DND-41 (cell line): ENCODE data around the gene NDUFB6.

Experiments
- ATAC-seq: fragments of 200-7000 bp; cut with Tn5 transposase; 3 replicates; pipeline ENCODE4 v1.9.1; 2021; ENCODE audit warnings: low read depth; ENCODE audit not compliant: insufficient read depth
- DNase-seq: peaks from one replicate; pipeline ENCODE4 v3.0.0-alpha.2; 2020
- H2AFZ ChIP-seq: 2 replicates; pipeline ENCODE4 v1.6.0; 2012; ENCODE audit warnings: low read depth, low read length
- H3K27ac ChIP-seq: 2 replicates; pipeline ENCODE4 v1.5.1; 2012; ENCODE audit warnings: low read length, inconsistent platforms
- H3K27me3 ChIP-seq: fragments of 200-600 bp; sonication (generic); 2 replicates; pipeline ENCODE4 v1.6.0; 2012; ENCODE audit warnings: low read length, mild to moderate bottlenecking, inconsistent platforms; ENCODE audit not compliant: insufficient read depth, poor library complexity
- H3K36me3 ChIP-seq: 2 replicates; pipeline ENCODE4 v1.5.1; 2012; ENCODE audit warnings: low read length, inconsistent platforms; ENCODE audit not compliant: insufficient read depth
- H3K4me1 ChIP-seq: 2 replicates; pipeline ENCODE4 v1.5.1; 2012; ENCODE audit warnings: mild to moderate bottlenecking, low read length; ENCODE audit not compliant: insufficient read depth
- H3K4me2 ChIP-seq: 2 replicates; pipeline ENCODE4 v1.6.0; 2012; ENCODE audit warnings: mild to moderate bottlenecking, moderate library complexity, low read length, inconsistent platforms; ENCODE audit not compliant: insufficient read depth
- H3K4me3 ChIP-seq, 2 experiments: fragments of 200-600 bp in 1 of 2; shearing (Covaris generic) in 1 of 2; 2 replicates each; pipeline ENCODE4 v1.5.1; 2012 to 2016; ENCODE audit warnings: inconsistent platforms in 2 of 2, low read length in 2 of 2, mild to moderate bottlenecking in 2 of 2, low read depth in 1 of 2, moderate library complexity in 1 of 2
- H3K79me2 ChIP-seq: 2 replicates; pipeline ENCODE4 v1.6.0; 2012; ENCODE audit warnings: low read length, inconsistent platforms; ENCODE audit not compliant: insufficient read depth
- H3K9ac ChIP-seq: 2 replicates; pipeline ENCODE4 v1.6.0; 2012; ENCODE audit warnings: low read depth, mild to moderate bottlenecking, inconsistent platforms, low read length, moderate library complexity
- H3K9me3 ChIP-seq: 2 replicates; pipeline ENCODE4 v1.5.1; 2012; ENCODE audit warnings: low read length, moderate library complexity, mild to moderate bottlenecking, inconsistent platforms; ENCODE audit not compliant: insufficient read depth, severe bottlenecking
- H4K20me1 ChIP-seq: 2 replicates; pipeline ENCODE4 v1.6.0; 2012; ENCODE audit warnings: low read length; ENCODE audit not compliant: insufficient read depth
- CTCF ChIP-seq: IDR thresholded peaks from 2 replicates; pipeline ENCODE4 v1.5.1; 2012; ENCODE audit warnings: borderline replicate concordance, low read length, moderate library complexity, mild to moderate bottlenecking; ENCODE audit not compliant: poor library complexity, severe bottlenecking; ENCODE audit errors: extremely low read depth
- EZH2 ChIP-seq: IDR thresholded peaks from 3 replicates; pipeline ENCODE4 v1.6.1; 2012; ENCODE audit warnings: borderline replicate concordance, low read depth, mild to moderate bottlenecking, moderate library complexity, low read length, inconsistent platforms; ENCODE audit not compliant: severe bottlenecking

NDUFB6 gene

GRCh38 chr9:32565967-32566366, 7.0 kb downstream of the NDUFB6 start:
- H3K4me3 ChIP-seq, result no peak overlapping the region
- H3K79me2 ChIP-seq, result peaks cover 73% of the 10 kb centered on the region
- H2AFZ ChIP-seq, result no peak overlapping the region
- H3K36me3 ChIP-seq, result peaks cover 42% of the 10 kb centered on the region
- no peaks in the 10 kb centered on the region for H3K9me3 ChIP-seq
- H3K4me1 ChIP-seq, result peaks cover 11% of the 10 kb centered on the region
- H3K27me3 ChIP-seq, result no peaks in the 10 kb centered on the region
- DNase-seq (no peak), ATAC-seq (no peak)
- H3K9ac ChIP-seq, result no peak overlapping the region
- H3K4me2 ChIP-seq, result no peak overlapping the region
- peaks cover 24% of the 10 kb centered on the region; the same call in 1 of the 2 replicates for H4K20me1 ChIP-seq
- H3K27ac ChIP-seq, result no peak overlapping the region
- TF ChIP-seq EZH2, result no peak
- TF ChIP-seq CTCF, result no peak

- H3K27ac ChIP-seq, result no peak overlapping the region
- no peak overlapping the region for H2AFZ ChIP-seq
- no peak for DNase-seq
- H3K9me3 ChIP-seq, result no peaks in the 10 kb centered on the region
- no peak for ATAC-seq
- peaks cover 5% of the 10 kb centered on the region; the same call in 1 of the 2 replicates for H4K20me1 ChIP-seq
- no peak overlapping the region for H3K9ac ChIP-seq
- no peak overlapping the region for H3K4me3 ChIP-seq
- H3K79me2 ChIP-seq, result peaks cover 80% of the 10 kb centered on the region
- H3K36me3 ChIP-seq, result peaks cover 10% of the 10 kb centered on the region; the same call in 1 of the 2 replicates
- no peak overlapping the region for H3K4me2 ChIP-seq
- H3K27me3 ChIP-seq, result no peaks in the 10 kb centered on the region
- TF ChIP-seq EZH2 (no peak), CTCF (no peak)
- peaks cover 12% of the 10 kb centered on the region for H3K4me1 ChIP-seq
Observed at GRCh38 chr9:32558408-32558934, 14.5 kb downstream of the NDUFB6 start.

- ATAC-seq (no peak), DNase-seq (no peak)
- peaks cover 14% of the 10 kb centered on the region for H3K36me3 ChIP-seq
- no peak overlapping the region; the same call in 1 of the 2 replicates for H3K4me2 ChIP-seq
- H3K9me3 ChIP-seq, result no peaks in the 10 kb centered on the region
- peaks cover 11% of the 10 kb centered on the region for H4K20me1 ChIP-seq
- no peaks in the 10 kb centered on the region for H3K27me3 ChIP-seq
- no peak for TF ChIP-seq EZH2
- no peak for TF ChIP-seq CTCF
- H3K4me3 ChIP-seq, result no peak overlapping the region
- no peak overlapping the region for H3K27ac ChIP-seq
- H3K79me2 ChIP-seq, result peaks cover 85% of the 10 kb centered on the region
- H3K4me1 ChIP-seq, result peaks cover 26% of the 10 kb centered on the region
- H2AFZ ChIP-seq, result no peak overlapping the region
- H3K9ac ChIP-seq, result no peak overlapping the region
Observed at GRCh38 chr9:32554591-32554990, 18.4 kb downstream of the NDUFB6 start.

GRCh38 chr9:32554107-32554506, 18.9 kb downstream of the NDUFB6 start:
- Histone ChIP-seq H2AFZ (no peak overlapping the region), H4K20me1 (peaks cover 15% of the 10 kb centered on the region), H3K79me2 (peaks cover 85% of the 10 kb centered on the region), H3K4me3 (no peak overlapping the region), H3K27ac (no peak overlapping the region), H3K4me2 (peak overlapping the region; percentile 71; the same call in 1 of the 2 replicates), H3K27me3 (no peaks in the 10 kb centered on the region), H3K36me3 (peaks cover 9% of the 10 kb centered on the region), H3K9ac (no peak overlapping the region), H3K9me3 (no peaks in the 10 kb centered on the region), H3K4me1 (peaks cover 31% of the 10 kb centered on the region)
- DNase-seq (no peak), ATAC-seq (no peak)
- TF ChIP-seq EZH2, result no peak
- no peak for TF ChIP-seq CTCF
